HCT116 (cell line): ENCODE results near the gene CCL27. TPM values are rescaled to one million over a fixed set of nuclear protein-coding genes. Genes with fewer than 3 reads are reported as not detected.
A peak's percentile ranks its signal among the peaks of the same experiment; 100 is the strongest.

Experiments
- ATAC-seq: fragments of 200-7000 bp; cut with Tn5 transposase; 2 replicates; pipeline ENCODE4 v1.9.1; 2020; ENCODE audit warnings: mild to moderate bottlenecking, moderate library complexity
- BruUV-seq: library from RNA; stranded (reverse); fragments of 400-500 nt; replicated peaks from 2 replicates; lab custom pipeline; 2021; lab: Mats Ljungman, UMichigan
- CTCF ChIA-PET: fragments of 300-600 bp; sonication (Branson Sonifier 250); formaldehyde crosslinking; loops from one replicate; lab custom pipeline; 2021; ENCODE audit warnings: antibody characterized with exemption; lab: Charles Lee
- POLR2A ChIA-PET: fragments of 300-600, 350-600 bp; sonication (Branson Sonifier 250); formaldehyde crosslinking; loops from one replicate; lab custom pipeline; 2021; ENCODE audit warnings: antibody characterized with exemption; lab: Charles Lee
- RAD21 ChIA-PET, 2 experiments: fragments of 300-600 bp; sonication (Branson Sonifier 250); formaldehyde crosslinking; loops; one replicate each; lab custom pipeline; 2023; ENCODE audit warnings: low total read pairs in 2 of 2; ENCODE audit not compliant: uncharacterized antibody in 2 of 2, unreplicated experiment in 2 of 2, low non-redundant PET in 1 of 2; lab: Charles Lee
- DNase-seq: peaks from one replicate; pipeline ENCODE4 v3.0.0-alpha.2; 2010; ENCODE audit warnings: low read depth, low spot score
- H2AFZ ChIP-seq: fragments of 200-600 bp; shearing (Covaris generic), sonication (generic); 2 replicates; pipeline ENCODE4 v1.6.1; 2017; ENCODE audit warnings: low read depth, mixed run types, mixed read lengths, antibody characterized with exemption, low read length; ENCODE audit not compliant: poor library complexity, severe bottlenecking
- H3K27ac ChIP-seq: 2 replicates; pipeline ENCODE4 v1.5.1; 2012; ENCODE audit warnings: low read depth, low read length
- H3K27me3 ChIP-seq: fragments of 200-600 bp; sonication (generic); 2 replicates; pipeline ENCODE4 v1.6.1; 2016; ENCODE audit warnings: mixed run types, low read length, mixed read lengths; ENCODE audit not compliant: insufficient read depth
- H3K36me3 ChIP-seq, 2 experiments: fragments of 200-500 bp in 1 of 2; fragments of 200-600 bp in 1 of 2; sonication (Bioruptor generic) in 1 of 2; sonication (generic) in 1 of 2; 2 replicates each; pipeline versions ENCODE4 v1.5.1 to v1.6.1; 2014 to 2016; ENCODE audit warnings: low read length in 2 of 2, inconsistent platforms in 1 of 2, mixed read lengths in 1 of 2, mixed run types in 1 of 2; ENCODE audit not compliant: insufficient read depth in 2 of 2, control insufficient read depth in 1 of 2
- H3K4me1 ChIP-seq, 2 experiments: fragments of 200-600 bp in 1 of 2; sonication (generic) in 1 of 2; 2 replicates each; pipeline versions ENCODE4 v1.5.1 to v1.6.1; 2012 to 2017; ENCODE audit warnings: low read length in 2 of 2, inconsistent platforms in 1 of 2, mild to moderate bottlenecking in 1 of 2, mixed read lengths in 1 of 2, mixed run types in 1 of 2, moderate library complexity in 1 of 2; ENCODE audit not compliant: insufficient read depth in 2 of 2, control insufficient read depth in 1 of 2
- H3K4me2 ChIP-seq: fragments of 200-600 bp; sonication (generic); 2 replicates; pipeline ENCODE4 v1.6.1; 2017; ENCODE audit warnings: mixed run types, low read length, mixed read lengths
- H3K4me3 ChIP-seq, 2 experiments: fragments of 200-600 bp in 1 of 2; sonication (generic) in 1 of 2; replicated peaks in 1 of 2; 2 replicates each; pipeline ENCODE4 v1.5.1; 2011 to 2016; ENCODE audit warnings: low read length in 2 of 2, control low read depth in 1 of 2, low read depth in 1 of 2, mild to moderate bottlenecking in 1 of 2, mixed read lengths in 1 of 2, mixed run types in 1 of 2
- H3K79me2 ChIP-seq: fragments of 200-600 bp; sonication (generic); 2 replicates; pipeline ENCODE4 v1.6.1; 2017; ENCODE audit warnings: mild to moderate bottlenecking, mixed run types, low read length, moderate library complexity, mixed read lengths; ENCODE audit not compliant: insufficient read depth
- H3K9ac ChIP-seq: fragments of 200-600 bp; sonication (generic); 2 replicates; pipeline ENCODE4 v1.6.1; 2016; ENCODE audit warnings: low read length, mixed read lengths
- H3K9me2 ChIP-seq: fragments of 200-600 bp; sonication (generic), shearing (Covaris generic); 2 replicates; pipeline ENCODE4 v1.6.1; 2017; ENCODE audit warnings: mixed run types, mild to moderate bottlenecking, moderate library complexity; ENCODE audit not compliant: insufficient read depth
- H3K9me3 ChIP-seq, 2 experiments: fragments of 200-500 bp in 1 of 2; fragments of 200-600 bp in 1 of 2; sonication (Bioruptor generic) in 1 of 2; sonication (generic) in 1 of 2; 2 replicates each; pipeline ENCODE4 v1.6.1; 2014 to 2017; ENCODE audit warnings: low read length in 2 of 2, mixed read lengths in 2 of 2, inconsistent platforms in 1 of 2, low read depth in 1 of 2, mild to moderate bottlenecking in 1 of 2, mixed run types in 1 of 2, moderate library complexity in 1 of 2; ENCODE audit not compliant: control insufficient read depth in 1 of 2, insufficient read depth in 1 of 2
- H4K20me1 ChIP-seq: fragments of 200-600 bp; sonication (generic), shearing (Covaris generic); 2 replicates; pipeline ENCODE4 v1.6.1; 2017; ENCODE audit warnings: mixed run types, mild to moderate bottlenecking, moderate library complexity; ENCODE audit not compliant: insufficient read depth
- CEBPB ChIP-seq: IDR thresholded peaks from 2 replicates; pipeline ENCODE4 v1.6.1; 2012; ENCODE audit warnings: low read depth
- EGR1 ChIP-seq: IDR thresholded peaks from 2 replicates; pipeline ENCODE4 v1.6.1; 2012; ENCODE audit warnings: low read depth
- EZH2 ChIP-seq: fragments of 200-600 bp; sonication (generic); IDR thresholded peaks from 2 replicates; pipeline ENCODE4 v1.6.1; 2017; ENCODE audit warnings: antibody characterized with exemption, mixed run types
- EZH2phosphoT487 ChIP-seq: fragments of 200-600 bp; IDR thresholded peaks from 2 replicates; pipeline ENCODE4 v1.6.1; 2018; ENCODE audit warnings: antibody characterized with exemption, borderline replicate concordance
- FOSL1 ChIP-seq: IDR thresholded peaks from 2 replicates; pipeline ENCODE4 v1.6.1; 2012; ENCODE audit warnings: low read depth
- POLR2A ChIP-seq: IDR thresholded peaks from 2 replicates; pipeline ENCODE4 v1.7.0; 2011; ENCODE audit warnings: borderline replicate concordance; ENCODE audit not compliant: insufficient read depth, insufficient read length; ENCODE audit errors: extremely low read depth
- POLR2AphosphoS5 ChIP-seq: IDR thresholded peaks from 2 replicates; pipeline ENCODE4 v1.6.1; 2011; ENCODE audit warnings: mild to moderate bottlenecking, low read depth, low read length, moderate library complexity
- RAD21 ChIP-seq: IDR thresholded peaks from 2 replicates; pipeline ENCODE4 v1.6.1; 2012; ENCODE audit warnings: low read depth, mild to moderate bottlenecking
- SIN3A ChIP-seq: IDR thresholded peaks from 2 replicates; pipeline ENCODE4 v1.6.1; 2012; ENCODE audit warnings: low read depth
- SRF ChIP-seq: IDR thresholded peaks from 2 replicates; pipeline ENCODE4 v1.6.1; 2012; ENCODE audit warnings: low read depth
- TCF7L2 ChIP-seq: IDR thresholded peaks from 2 replicates; pipeline ENCODE4 v1.7.0; 2011; ENCODE audit warnings: borderline replicate concordance, inconsistent platforms; ENCODE audit not compliant: insufficient read depth, insufficient read length; ENCODE audit errors: extremely low read depth
- ZFX ChIP-seq: fragments of 450-650 bp; IDR thresholded peaks from 2 replicates; pipeline ENCODE4 v1.6.1; 2017
- ZNF274 ChIP-seq: fragments of 200-500 bp; sonication (Bioruptor generic); IDR thresholded peaks from 2 replicates; pipeline ENCODE4 v1.6.1; 2014; ENCODE audit warnings: mild to moderate bottlenecking, low read depth, low read length, inconsistent platforms
- intact Hi-C: fragments of 100-400 bp; cut with micrococcal nuclease; formaldehyde crosslinking; loops from 2 replicates; pipeline ENCODE4 v1.10.0; 2022
- total RNA-seq: library from RNA; stranded (reverse); gene quantifications from one replicate; pipeline ENCODE4 v1.2.1, GENCODE V29; 2021; ENCODE audit not compliant: unreplicated experiment
- TF ChIP-seq, protein P1 (sequence below), 3 experiments: fragments of 200-600 bp in 1 of 3; sonication (generic) in 1 of 3; IDR thresholded peaks in 2 of 3; conservative IDR thresholded peaks in 1 of 3; 2 replicates each; pipeline ENCODE4 v1.5.1; 2012 to 2017; ENCODE audit warnings: low read depth in 2 of 3, low read length in 2 of 3, antibody characterized with exemption in 1 of 3, borderline replicate concordance in 1 of 3, control low read depth in 1 of 3, mild to moderate bottlenecking in 1 of 3, mixed read lengths in 1 of 3, mixed run types in 1 of 3, moderate library complexity in 1 of 3; ENCODE audit not compliant: insufficient read depth in 1 of 3
- TF ChIP-seq, protein P2 (sequence below): IDR thresholded peaks from 2 replicates; pipeline ENCODE4 v1.6.1; 2012; ENCODE audit warnings: low read depth
- TF ChIP-seq, protein P3 (sequence below): IDR thresholded peaks from 2 replicates; pipeline ENCODE4 v1.6.1; 2012

CCL27 gene
- total RNA-seq, 1 experiment from 2014 or later: 1.0 TPM

DNA sequence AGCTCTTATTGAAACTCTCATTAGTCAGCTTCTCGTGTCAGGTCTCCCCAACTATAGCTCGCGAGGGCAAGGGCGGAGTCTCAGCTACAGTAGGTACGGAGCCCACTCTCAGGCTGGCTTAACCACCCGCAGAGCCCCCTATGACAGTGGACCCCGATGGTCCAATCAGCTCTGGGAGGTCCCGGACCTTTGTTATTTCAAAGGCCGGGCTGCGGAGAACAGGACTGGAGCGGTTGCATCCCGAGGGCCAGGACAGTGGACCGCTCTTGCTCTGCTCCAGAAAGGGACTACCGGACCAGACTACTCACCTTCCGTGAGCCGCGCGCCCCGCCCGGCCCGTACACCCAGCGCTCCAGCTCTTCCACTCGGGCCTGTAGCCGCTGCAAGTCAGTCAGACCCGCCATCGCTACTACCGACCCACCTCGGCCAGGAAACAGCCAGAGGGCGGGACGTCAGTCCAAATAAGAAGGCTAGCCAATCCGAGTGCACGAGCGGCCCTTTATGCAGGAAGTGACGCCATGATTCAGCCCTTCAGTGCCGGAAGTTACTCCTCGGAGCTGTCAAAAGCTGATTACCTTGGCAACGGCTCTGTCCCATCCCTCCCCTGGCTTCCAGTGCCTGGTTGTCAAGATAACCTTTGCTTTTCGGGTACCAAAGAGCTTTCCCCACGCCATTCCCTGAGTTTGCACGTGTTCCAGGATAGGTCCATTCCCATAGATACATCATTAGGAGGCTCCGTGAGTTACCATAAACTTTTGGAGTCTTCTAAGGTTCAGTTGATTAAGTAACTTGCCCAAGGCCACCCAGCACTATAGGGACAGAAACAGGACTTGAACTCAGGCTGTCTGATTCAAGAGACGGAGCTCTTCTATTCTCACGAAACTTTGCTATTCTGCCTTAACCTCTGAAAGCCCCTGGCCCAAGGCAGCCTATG is 42.1 kb downstream of the CCL27 start, which contains the start of gene DCTN3 (continued):
- TF ChIP-seq, protein P1, sequence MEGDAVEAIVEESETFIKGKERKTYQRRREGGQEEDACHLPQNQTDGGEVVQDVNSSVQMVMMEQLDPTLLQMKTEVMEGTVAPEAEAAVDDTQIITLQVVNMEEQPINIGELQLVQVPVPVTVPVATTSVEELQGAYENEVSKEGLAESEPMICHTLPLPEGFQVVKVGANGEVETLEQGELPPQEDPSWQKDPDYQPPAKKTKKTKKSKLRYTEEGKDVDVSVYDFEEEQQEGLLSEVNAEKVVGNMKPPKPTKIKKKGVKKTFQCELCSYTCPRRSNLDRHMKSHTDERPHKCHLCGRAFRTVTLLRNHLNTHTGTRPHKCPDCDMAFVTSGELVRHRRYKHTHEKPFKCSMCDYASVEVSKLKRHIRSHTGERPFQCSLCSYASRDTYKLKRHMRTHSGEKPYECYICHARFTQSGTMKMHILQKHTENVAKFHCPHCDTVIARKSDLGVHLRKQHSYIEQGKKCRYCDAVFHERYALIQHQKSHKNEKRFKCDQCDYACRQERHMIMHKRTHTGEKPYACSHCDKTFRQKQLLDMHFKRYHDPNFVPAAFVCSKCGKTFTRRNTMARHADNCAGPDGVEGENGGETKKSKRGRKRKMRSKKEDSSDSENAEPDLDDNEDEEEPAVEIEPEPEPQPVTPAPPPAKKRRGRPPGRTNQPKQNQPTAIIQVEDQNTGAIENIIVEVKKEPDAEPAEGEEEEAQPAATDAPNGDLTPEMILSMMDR (IDR thresholded peaks at IDR 0.05 in 2 of 3, conservative IDR thresholded peaks at IDR 0.05 in 1 of 3; ENCODE audit: borderline replicate concordance in 1 of 3, insufficient read depth in 1 of 3, low read depth in 2 of 3, low read length in 2 of 3): no peak
- no peak for TF ChIP-seq EZH2
- peak; percentile 68 for TF ChIP-seq POLR2AphosphoS5

DNA sequence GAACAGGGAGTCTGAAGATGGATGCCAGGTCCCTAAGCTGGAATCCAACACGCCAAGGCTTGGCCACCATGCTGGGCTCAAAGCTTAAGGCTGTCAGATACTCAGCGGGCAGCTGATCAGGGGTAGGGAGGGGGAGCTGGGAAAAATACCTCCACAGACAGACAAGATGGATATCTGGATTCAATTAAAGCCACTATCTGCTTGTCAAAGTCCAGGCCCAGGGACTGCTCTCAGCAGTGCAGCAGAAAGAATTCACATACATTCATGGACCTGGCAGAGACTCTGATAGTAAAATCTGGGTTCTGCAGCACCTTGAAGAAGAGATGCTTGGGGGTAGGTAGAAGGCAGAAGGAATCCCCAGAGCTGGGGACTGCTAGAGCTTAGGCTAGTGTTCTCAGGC is 47.3 kb downstream of the CCL27 start:
- Histone ChIP-seq H3K4me3 (no peak overlapping the region), H2AFZ (no peak overlapping the region), H3K9me2 (no peaks in the 10 kb centered on the region), H3K79me2 (peaks cover 20% of the 10 kb centered on the region), H3K4me1 (peaks cover 10 to 34% of the 10 kb centered on the region in 2 experiments), H3K36me3 (peaks cover 0 to 9% of the 10 kb centered on the region in 2 experiments; a peak in 2 of 4 replicates), H3K4me2 (no peak overlapping the region), H3K27ac (no peak overlapping the region), H3K9ac (no peak overlapping the region), H4K20me1 (no peaks in the 10 kb centered on the region), H3K27me3 (no peaks in the 10 kb centered on the region), H3K9me3 (no peaks in the 10 kb centered on the region)
- no peak for DNase-seq
- TF ChIP-seq, protein P1 (IDR thresholded peaks at IDR 0.05 in 2 of 3, conservative IDR thresholded peaks at IDR 0.05 in 1 of 3; ENCODE audit: borderline replicate concordance in 1 of 3, insufficient read depth in 1 of 3, low read depth in 2 of 3, low read length in 2 of 3): no peak
- no peak for TF ChIP-seq POLR2AphosphoS5
- TF ChIP-seq, protein P2, sequence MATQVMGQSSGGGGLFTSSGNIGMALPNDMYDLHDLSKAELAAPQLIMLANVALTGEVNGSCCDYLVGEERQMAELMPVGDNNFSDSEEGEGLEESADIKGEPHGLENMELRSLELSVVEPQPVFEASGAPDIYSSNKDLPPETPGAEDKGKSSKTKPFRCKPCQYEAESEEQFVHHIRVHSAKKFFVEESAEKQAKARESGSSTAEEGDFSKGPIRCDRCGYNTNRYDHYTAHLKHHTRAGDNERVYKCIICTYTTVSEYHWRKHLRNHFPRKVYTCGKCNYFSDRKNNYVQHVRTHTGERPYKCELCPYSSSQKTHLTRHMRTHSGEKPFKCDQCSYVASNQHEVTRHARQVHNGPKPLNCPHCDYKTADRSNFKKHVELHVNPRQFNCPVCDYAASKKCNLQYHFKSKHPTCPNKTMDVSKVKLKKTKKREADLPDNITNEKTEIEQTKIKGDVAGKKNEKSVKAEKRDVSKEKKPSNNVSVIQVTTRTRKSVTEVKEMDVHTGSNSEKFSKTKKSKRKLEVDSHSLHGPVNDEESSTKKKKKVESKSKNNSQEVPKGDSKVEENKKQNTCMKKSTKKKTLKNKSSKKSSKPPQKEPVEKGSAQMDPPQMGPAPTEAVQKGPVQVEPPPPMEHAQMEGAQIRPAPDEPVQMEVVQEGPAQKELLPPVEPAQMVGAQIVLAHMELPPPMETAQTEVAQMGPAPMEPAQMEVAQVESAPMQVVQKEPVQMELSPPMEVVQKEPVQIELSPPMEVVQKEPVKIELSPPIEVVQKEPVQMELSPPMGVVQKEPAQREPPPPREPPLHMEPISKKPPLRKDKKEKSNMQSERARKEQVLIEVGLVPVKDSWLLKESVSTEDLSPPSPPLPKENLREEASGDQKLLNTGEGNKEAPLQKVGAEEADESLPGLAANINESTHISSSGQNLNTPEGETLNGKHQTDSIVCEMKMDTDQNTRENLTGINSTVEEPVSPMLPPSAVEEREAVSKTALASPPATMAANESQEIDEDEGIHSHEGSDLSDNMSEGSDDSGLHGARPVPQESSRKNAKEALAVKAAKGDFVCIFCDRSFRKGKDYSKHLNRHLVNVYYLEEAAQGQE: no peak
- TF ChIP-seq, protein P3, sequence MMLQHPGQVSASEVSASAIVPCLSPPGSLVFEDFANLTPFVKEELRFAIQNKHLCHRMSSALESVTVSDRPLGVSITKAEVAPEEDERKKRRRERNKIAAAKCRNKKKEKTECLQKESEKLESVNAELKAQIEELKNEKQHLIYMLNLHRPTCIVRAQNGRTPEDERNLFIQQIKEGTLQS: no peak
- no peak for TF ChIP-seq SIN3A
- no peak for TF ChIP-seq ZNF274
- TF ChIP-seq EZH2phosphoT487: no peak
- no peak for TF ChIP-seq POLR2A
- no peak for TF ChIP-seq EZH2
- TF ChIP-seq EGR1: no peak
- TF ChIP-seq TCF7L2: no peak
- TF ChIP-seq SRF: no peak
- TF ChIP-seq CEBPB: no peak
- no peak for TF ChIP-seq RAD21
- TF ChIP-seq ZFX: no peak
- no peak for TF ChIP-seq FOSL1
- no peak for ATAC-seq
- ChIA-PET CTCF (no interaction called here), RAD21 (no interaction called here), POLR2A (no interaction called here)
- intact Hi-C loops: no loop called here
- BruUV-seq: no TSS peak
